GM18526 (cell line): ENCODE measurements around the gene AIFM3.

Experiments used
- POLR2A ChIP-seq: IDR thresholded peaks from 3 replicates; pipeline ENCODE4 v1.6.1; 2011; ENCODE audit not compliant: insufficient read length; ENCODE audit errors: extremely low read depth

AIFM3 gene

GRCh38 chr22:20999350-21000206 lies 32.5 kb downstream of the AIFM3 start:
- no peak for TF ChIP-seq POLR2A

- no peak for TF ChIP-seq POLR2A
These were observed 33.3 kb downstream of the AIFM3 start for GRCh38 chr22:21000207-21000986.

GRCh38 chr22:21000987-21001600 lies 34.0 kb downstream of the AIFM3 start:
- TF ChIP-seq POLR2A, result no peak

- peak; percentile 94 for TF ChIP-seq POLR2A
These were observed 34.7 kb downstream of the AIFM3 start, which contains the start of gene THAP7 for GRCh38 chr22:21001601-21002325. Gene THAP7 (minus strand): TSS chr22:21002118. CDS start chr22:21001911, 207 bp downstream.

GRCh38 chr22:21003782-21004181 lies 36.7 kb downstream of the AIFM3 start:
- TF ChIP-seq POLR2A, result no peak

GRCh38 chr22:21009638-21010425 lies 42.8 kb downstream of the AIFM3 start:
- TF ChIP-seq POLR2A, result no peak

- TF ChIP-seq POLR2A, result no peak
These were observed 43.5 kb downstream of the AIFM3 start for GRCh38 chr22:21010426-21011113.

GRCh38 chr22:21012446-21013407 lies 45.7 kb downstream of the AIFM3 start:
- no peak for TF ChIP-seq POLR2A

GRCh38 chr22:21013657-21014201 lies 46.7 kb downstream of the AIFM3 start:
- TF ChIP-seq POLR2A, result no peak

GRCh38 chr22:21014202-21014725 lies 47.2 kb downstream of the AIFM3 start:
- no peak for TF ChIP-seq POLR2A

GRCh38 chr22:21014726-21015465 lies 47.8 kb downstream of the AIFM3 start, which contains the start of gene P2RX6:
Gene P2RX6 (plus strand): TSS chr22:21015165. CDS start chr22:21015175, 10 bp downstream.
- TF ChIP-seq POLR2A, result no peak

GRCh38 chr22:21015466-21016006 lies 48.5 kb downstream of the AIFM3 start:
- TF ChIP-seq POLR2A, result no peak
